Right atrium auricular region (tissue), 2 donors: Measurements from ENCODE around the gene GPRC5A. TPM values are rescaled to one million over a fixed set of nuclear protein-coding genes. Genes with fewer than 3 reads are reported as not detected.

ENCODE experiments used
- DNase-seq: peaks from one replicate; pipeline ENCODE4 v3.0.0-alpha.2; 2019; ENCODE audit warnings: low spot score
- H3K27ac ChIP-seq, 2 donors: fragments of 200-600 bp; sonication (generic); 1 replicate in 1 of 2; 2 replicates in 1 of 2; pipeline ENCODE4 v1.5.1; 2016 to 2019
- H3K27me3 ChIP-seq, 2 donors: fragments of 200-600 bp; sonication (generic); one replicate each; pipeline versions ENCODE4 v1.5.1 to v1.6.0; 2017 to 2019
- H3K36me3 ChIP-seq: fragments of 200-600 bp; sonication (generic); one replicate; pipeline ENCODE4 v1.5.1; 2016
- H3K4me1 ChIP-seq, 2 donors: fragments of 200-600 bp; sonication (generic); one replicate each; pipeline versions ENCODE4 v1.5.1 to v1.6.0; 2017 to 2019
- H3K4me3 ChIP-seq, 2 donors: fragments of 200-600 bp; sonication (generic); 1 replicate in 1 of 2; 2 replicates in 1 of 2; pipeline ENCODE4 v1.5.1; 2017 to 2019; ENCODE audit warnings: mild to moderate bottlenecking in 1 of 2, moderate library complexity in 1 of 2
- H3K9me3 ChIP-seq, 2 donors: fragments of 200-600 bp; sonication (generic); one replicate each; pipeline ENCODE4 v1.5.1; 2019
- total RNA-seq, 2 donors: library from RNA; depleted of rRNA; stranded (reverse); fragments of >200 nt; gene quantifications; one replicate each; pipeline ENCODE4 v1.1.0, GENCODE V29; 2016
- TF ChIP-seq, protein P1 (sequence below), 2 donors: fragments of 200-600 bp; sonication (generic); IDR thresholded peaks; one replicate each; pipeline ENCODE4 v1.5.1; 2019; ENCODE audit warnings: antibody characterized with exemption in 2 of 2

The GPRC5A gene
- total RNA-seq, 2 donors from 2014 or later: 10.1 to 14.3 TPM

DNA sequence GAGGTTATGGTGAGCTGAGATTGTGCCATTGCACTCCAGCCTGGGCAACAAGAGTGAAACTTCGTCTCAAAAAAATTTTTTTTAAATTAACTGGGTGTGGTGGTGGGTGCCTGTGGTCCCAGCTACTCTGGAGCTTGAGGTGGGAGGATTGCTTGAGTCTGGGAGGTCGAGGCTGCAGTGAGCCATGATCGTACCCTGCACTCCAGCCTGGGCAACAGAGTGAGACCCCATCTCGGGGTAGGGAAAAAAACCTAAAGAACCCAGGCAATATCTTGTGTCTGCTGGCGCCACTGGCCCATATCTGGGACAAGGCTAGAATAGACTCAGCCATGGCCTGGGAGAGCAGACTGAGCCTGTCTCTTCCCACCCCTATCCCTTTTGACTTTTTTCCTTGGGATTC, 9.1 kb upstream of the GPRC5A start:
- no peak overlapping the region for H3K27ac ChIP-seq
- TF ChIP-seq, protein P1, sequence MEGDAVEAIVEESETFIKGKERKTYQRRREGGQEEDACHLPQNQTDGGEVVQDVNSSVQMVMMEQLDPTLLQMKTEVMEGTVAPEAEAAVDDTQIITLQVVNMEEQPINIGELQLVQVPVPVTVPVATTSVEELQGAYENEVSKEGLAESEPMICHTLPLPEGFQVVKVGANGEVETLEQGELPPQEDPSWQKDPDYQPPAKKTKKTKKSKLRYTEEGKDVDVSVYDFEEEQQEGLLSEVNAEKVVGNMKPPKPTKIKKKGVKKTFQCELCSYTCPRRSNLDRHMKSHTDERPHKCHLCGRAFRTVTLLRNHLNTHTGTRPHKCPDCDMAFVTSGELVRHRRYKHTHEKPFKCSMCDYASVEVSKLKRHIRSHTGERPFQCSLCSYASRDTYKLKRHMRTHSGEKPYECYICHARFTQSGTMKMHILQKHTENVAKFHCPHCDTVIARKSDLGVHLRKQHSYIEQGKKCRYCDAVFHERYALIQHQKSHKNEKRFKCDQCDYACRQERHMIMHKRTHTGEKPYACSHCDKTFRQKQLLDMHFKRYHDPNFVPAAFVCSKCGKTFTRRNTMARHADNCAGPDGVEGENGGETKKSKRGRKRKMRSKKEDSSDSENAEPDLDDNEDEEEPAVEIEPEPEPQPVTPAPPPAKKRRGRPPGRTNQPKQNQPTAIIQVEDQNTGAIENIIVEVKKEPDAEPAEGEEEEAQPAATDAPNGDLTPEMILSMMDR (IDR thresholded peaks at IDR 0.05): no peak
- H3K4me1 ChIP-seq: no peaks in the 10 kb centered on the region
- no peaks in the 10 kb centered on the region for H3K9me3 ChIP-seq
- H3K27me3 ChIP-seq: no peaks in the 10 kb centered on the region
- H3K4me3 ChIP-seq: no peak overlapping the region
- no peak for DNase-seq
- H3K36me3 ChIP-seq: no peaks in the 10 kb centered on the region

DNA sequence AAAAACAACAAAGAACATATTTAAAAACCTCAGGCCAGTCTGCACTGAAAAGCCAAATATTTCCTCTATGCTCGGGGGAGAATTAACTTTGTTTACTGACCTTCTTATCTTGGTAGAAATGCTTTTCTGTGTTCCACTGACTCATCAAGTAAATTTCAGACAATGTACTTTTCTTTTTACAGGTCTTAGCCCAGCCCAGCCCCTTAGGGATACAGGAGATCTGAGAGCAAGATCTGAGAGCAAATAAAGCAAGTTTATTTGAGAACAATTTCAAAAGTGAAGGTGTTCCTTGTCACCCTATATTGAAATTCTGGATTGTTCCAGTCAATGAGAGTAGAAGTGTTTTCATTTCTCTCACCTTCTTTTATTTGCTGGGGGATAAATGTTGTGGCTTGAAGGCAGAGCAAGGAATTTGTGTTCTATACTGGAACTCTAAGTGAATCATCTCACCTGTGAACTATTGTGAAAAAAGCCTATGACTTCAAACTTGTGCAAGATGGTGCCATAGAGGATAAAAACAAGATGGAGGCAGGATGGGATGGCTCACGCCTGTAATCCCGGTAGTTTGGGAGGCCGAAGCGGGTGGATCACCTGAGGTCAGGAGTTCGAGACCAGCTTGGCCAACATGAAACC, 7.9 kb upstream of the GPRC5A start:
- DNase-seq: no peak
- H3K4me1 ChIP-seq: no peaks in the 10 kb centered on the region
- no peaks in the 10 kb centered on the region for H3K36me3 ChIP-seq
- H3K27me3 ChIP-seq: no peaks in the 10 kb centered on the region
- TF ChIP-seq, protein P1 (IDR thresholded peaks at IDR 0.05): no peak
- H3K4me3 ChIP-seq: no peak overlapping the region
- no peak overlapping the region for H3K27ac ChIP-seq
- H3K9me3 ChIP-seq: no peaks in the 10 kb centered on the region

DNA sequence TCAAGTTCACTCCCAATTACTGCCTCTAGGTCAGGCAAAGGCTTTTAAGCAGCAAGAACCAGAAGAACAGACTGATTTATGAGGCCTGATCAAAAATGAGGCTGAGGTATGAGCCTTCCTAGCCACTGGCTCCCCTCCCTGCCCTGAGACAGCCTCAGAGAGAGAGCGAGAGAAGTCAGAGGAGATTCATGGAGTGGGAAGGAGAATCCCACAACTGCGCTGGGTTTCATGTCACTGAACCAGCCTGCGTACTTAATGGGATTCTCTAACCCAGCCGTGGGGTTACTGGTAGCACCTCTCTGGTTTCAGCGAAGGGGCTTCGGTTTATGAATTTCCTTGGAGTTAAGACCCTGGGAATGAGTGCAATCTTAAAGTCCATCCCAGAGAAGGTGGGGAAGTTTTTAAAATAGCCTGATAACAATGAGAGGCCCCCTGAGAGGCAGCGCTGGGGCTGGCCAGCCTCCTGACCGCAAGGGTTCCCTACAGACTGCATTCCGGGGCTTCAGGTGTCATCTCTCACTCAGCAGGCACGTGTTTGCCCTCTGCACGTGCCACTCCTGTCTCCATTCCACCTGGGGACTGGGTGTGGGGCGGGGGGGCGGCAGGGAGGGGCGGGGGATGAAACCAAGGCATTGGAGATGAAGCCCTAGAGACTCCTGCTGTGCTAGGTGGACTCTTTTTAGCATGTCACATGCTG, 6.1 kb upstream of the GPRC5A start:
- TF ChIP-seq, protein P1 (IDR thresholded peaks at IDR 0.05): no peak
- Histone ChIP-seq H3K27me3 (no peaks in the 10 kb centered on the region), H3K9me3 (no peaks in the 10 kb centered on the region), H3K27ac (no peak overlapping the region), H3K4me3 (no peak overlapping the region), H3K4me1 (peaks cover 0 to 1% of the 10 kb centered on the region in 2 donors), H3K36me3 (no peaks in the 10 kb centered on the region)
- no peak for DNase-seq

DNA sequence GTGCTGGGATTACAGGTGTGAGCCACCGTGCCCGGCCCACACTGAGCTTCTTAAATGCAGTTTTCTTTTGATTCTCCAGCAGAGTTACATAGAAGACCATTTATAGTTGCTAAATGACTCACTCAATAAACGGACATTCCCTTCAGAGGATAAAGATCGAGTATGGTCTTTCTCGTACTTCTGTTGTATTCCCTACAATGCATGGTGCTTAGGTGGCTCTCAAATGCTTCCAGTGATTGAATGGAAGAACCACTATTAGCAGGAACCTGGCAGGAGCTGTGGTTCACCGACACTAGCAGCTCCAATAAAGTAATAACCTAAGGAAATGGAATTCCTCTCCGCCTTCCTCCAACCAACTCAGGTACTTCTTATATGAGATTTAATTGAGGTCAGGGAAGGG, 3.9 kb upstream of the GPRC5A start:
- H3K9me3 ChIP-seq: no peaks in the 10 kb centered on the region
- H3K27ac ChIP-seq: no peak overlapping the region
- TF ChIP-seq, protein P1 (IDR thresholded peaks at IDR 0.05): no peak
- DNase-seq: no peak
- no peaks in the 10 kb centered on the region for H3K36me3 ChIP-seq
- H3K27me3 ChIP-seq: no peaks in the 10 kb centered on the region
- no peak overlapping the region for H3K4me3 ChIP-seq
- peaks cover 0 to 18% of the 10 kb centered on the region in 2 donors for H3K4me1 ChIP-seq

DNA sequence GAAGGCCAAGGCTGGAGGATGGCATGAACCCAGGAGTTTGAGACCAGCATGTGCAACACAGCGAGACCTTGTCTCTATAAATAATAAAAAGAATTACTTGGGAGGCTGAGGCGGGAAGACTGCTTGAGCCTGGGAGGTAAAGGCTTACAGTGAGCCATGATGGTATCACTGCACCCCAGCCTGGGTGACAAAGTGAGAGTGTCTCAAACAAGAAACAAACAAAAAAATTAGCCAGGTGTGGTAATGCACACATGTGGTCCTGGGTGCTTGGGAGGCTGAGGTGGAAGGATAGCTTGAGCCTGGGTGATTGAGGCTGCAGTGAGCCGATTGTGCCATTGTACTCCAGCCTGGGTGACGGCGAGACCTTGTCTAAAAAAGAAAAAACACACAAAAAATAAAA, 1.7 kb upstream of the GPRC5A start:
- TF ChIP-seq, protein P1 (IDR thresholded peaks at IDR 0.05): no peak
- Histone ChIP-seq H3K4me1 (peaks cover 0 to 18% of the 10 kb centered on the region in 2 donors), H3K36me3 (no peaks in the 10 kb centered on the region), H3K9me3 (no peaks in the 10 kb centered on the region), H3K27me3 (no peaks in the 10 kb centered on the region), H3K4me3 (no peak overlapping the region), H3K27ac (no peak overlapping the region)
- no peak for DNase-seq
